Endothelial cell of hepatic sinusoid (primary cell): Measurements from ENCODE around the gene ICE1.
"Not testable (repeated sequence)": the region's sequence is repeated elsewhere in the genome, so short reads cannot be mapped to it uniquely, and the experiment has no call there.

ENCODE experiments used
- in situ Hi-C: cut with HindIII; loops from 2 replicates; pipeline ENCODE4 v1.10.0; 2017; ENCODE audit warnings: low sequenced_read_pairs

The ICE1 gene

GRCh38 chr5:5483880-5484598 lies 61.6 kb downstream of the ICE1 start:
- in situ Hi-C loops: no loop called here

- in situ Hi-C loops: no loop called here
Measured at GRCh38 chr5:5486122-5486521, 63.6 kb downstream of the ICE1 start.

- in situ Hi-C loops: no loop called here
Measured at GRCh38 chr5:5487585-5488360, 65.3 kb downstream of the ICE1 start.

DNA sequence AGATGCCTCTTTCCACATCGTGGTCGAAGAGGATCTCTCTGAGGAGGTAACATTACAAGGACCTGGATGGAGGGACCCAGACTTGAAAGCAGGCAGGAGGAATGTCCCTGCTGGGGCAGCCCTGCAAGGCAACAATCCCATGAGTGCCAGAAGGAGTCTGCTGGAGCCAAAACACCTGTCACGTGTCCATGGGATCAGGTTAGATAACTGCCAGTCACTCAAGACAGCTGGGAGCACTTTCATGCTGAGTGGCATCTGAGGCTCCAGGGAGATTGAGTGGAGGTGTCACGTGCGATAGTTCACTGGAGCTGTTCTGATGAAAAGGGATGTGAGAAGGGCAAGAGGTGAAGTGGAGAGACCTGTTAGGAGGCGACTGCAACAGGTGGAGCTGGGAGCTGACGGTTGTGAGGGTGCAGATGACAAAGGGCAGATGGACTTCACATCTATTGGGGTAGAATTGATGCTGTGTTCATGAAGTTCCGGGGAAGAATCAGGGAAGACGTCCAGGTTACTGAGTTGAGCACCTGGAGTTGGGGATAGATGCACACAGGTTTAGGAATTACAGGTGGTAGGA lies 68.4 kb downstream of the ICE1 start:
- in situ Hi-C loops: no loop called here

GRCh38 chr5:5492087-5492933 lies 69.8 kb downstream of the ICE1 start:
- in situ Hi-C loops: no loop called here

GRCh38 chr5:5492934-5493271 lies 70.4 kb downstream of the ICE1 start:
- in situ Hi-C loops: not testable (repeated sequence)

- in situ Hi-C loops: loop anchor here (5.0 kb wide), 1 partner anchor 1118 kb away; no protein-coding TSS in a partner anchor
Measured at GRCh38 chr5:5494489-5495402, 72.3 kb downstream of the ICE1 start.

DNA sequence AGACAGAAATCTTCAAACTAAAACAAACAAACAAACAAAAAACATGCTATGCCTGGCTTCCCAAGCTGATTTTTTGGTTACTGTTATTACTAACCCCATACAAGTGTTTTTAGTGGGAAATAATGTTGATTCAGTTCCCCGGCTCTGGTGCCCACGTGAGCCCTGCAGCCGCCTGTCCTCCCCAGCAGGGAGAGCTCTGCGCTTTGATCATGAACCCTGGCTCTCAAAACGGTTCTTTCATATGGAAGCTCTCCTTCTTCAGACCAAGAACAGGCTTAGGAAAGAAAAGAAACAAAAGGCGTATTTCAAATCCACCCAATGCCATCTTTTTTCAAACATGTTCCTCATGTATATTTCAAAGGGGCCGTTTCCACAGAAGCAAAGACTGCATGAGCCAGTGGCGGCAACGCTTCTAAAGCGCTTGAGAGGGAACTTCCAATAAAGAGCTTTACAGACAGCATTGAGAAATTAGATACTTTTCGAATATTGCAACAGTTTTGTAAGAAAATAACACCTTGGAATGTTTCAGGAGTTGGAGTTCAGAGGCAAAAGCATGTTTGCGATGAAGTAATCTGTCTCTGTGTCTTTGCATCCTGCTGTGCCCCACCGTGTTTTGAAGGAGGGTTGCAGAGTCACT lies 74.8 kb downstream of the ICE1 start:
- in situ Hi-C loops: loop anchor here (5.0 kb wide), 1 partner anchor 1115 kb away; no protein-coding TSS in a partner anchor

DNA sequence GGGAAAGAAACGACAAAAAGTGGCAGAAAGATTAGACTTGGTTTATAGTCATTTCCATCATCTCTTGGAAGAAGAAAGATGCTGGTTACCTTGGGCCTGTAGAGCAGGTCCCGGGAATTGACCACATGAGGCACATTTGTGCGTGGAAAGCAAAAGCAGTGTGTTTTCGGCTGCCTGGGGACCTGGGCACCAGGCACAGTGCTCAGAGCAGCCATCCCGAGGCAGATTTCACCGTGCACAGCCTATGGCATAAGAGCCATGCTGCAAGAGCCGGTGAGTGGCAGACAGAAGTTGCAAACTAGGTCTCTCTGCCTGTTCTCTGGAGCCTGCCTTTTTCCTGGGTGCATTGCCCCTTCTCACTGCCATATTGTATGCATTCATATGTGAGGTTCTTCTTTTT lies 77.0 kb downstream of the ICE1 start:
- in situ Hi-C loops: loop anchor here (5.0 kb wide), 1 partner anchor 1113 kb away; no protein-coding TSS in a partner anchor

GRCh38 chr5:5504325-5504724 lies 81.8 kb downstream of the ICE1 start:
- in situ Hi-C loops: no loop called here

- in situ Hi-C loops: no loop called here
Measured at GRCh38 chr5:5505815-5506214, 83.3 kb downstream of the ICE1 start.

- in situ Hi-C loops: no loop called here
Measured at GRCh38 chr5:5508391-5508790, 85.9 kb downstream of the ICE1 start.

DNA sequence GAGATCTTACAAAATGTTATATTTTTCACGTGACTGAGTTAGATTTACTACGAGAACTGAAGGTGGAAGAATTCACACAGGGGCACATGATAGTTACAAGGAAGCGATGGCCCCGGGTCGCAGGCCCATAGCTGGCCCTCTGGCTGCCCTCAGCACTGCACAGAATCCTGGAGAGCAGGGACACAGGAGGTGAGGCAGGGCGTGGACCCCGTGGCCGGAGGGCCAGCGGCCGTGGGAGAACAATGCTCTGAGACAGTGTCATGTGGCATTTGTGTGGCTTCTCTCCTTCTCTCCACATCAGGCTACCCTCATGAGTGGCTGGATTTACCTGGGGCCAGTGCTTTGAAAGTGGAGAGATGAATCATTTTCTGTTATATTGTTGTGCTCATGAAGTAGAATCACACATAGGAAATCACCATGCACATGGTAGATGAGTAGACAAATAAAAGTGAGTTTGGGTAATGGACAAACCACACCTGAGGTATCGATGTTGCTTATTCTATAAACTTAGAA lies 89.5 kb downstream of the ICE1 start:
- in situ Hi-C loops: no loop called here

DNA sequence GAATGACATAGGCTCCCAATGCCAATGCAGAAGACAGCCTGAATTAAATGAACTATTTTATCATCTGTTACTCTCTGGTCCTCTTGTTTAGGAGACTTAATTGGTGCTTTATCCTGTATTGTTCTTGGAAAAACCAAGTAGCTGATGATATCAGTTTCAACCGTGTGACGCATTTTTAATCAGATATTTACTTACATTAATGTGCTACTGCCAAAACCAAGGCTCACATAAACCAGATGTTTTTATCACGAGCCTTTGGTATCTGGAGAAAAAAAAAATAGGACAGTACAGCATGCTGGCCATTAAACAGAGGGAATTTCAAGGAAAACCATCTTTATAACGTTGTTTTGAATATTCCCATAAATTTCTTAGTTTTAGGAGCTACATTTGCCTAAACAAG lies 90.1 kb downstream of the ICE1 start:
- in situ Hi-C loops: no loop called here

- in situ Hi-C loops: not testable (repeated sequence)
Measured at GRCh38 chr5:5520622-5521021, 98.1 kb downstream of the ICE1 start.

DNA sequence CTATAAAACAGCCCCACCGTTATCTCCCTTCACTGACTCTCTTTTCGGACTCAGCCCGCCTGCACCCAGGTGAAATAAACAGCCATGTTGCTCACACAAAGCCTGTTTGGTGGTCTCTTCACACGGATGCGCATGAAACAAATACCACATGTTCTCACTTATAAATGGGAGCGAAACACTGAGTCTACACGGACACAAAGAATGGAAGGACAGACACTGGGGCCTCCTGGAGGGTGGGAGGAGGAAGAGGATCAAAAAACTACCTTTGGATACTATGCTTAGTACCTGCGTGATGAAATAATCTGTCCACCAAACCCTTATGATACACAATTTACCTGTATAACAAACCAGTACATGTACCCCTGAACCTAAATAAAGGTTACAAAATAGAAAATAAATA lies 98.6 kb downstream of the ICE1 start:
- in situ Hi-C loops: no loop called here

- in situ Hi-C loops: no loop called here
Measured at GRCh38 chr5:5521478-5521877, 99.0 kb downstream of the ICE1 start.

GRCh38 chr5:5522336-5522735 lies 99.9 kb downstream of the ICE1 start:
- in situ Hi-C loops: no loop called here

- in situ Hi-C loops: no loop called here
Measured at GRCh38 chr5:5523066-5523505, 100.6 kb downstream of the ICE1 start.
